ENCODE data around the gene MOB3B.

Gene MOB3B

DNA sequence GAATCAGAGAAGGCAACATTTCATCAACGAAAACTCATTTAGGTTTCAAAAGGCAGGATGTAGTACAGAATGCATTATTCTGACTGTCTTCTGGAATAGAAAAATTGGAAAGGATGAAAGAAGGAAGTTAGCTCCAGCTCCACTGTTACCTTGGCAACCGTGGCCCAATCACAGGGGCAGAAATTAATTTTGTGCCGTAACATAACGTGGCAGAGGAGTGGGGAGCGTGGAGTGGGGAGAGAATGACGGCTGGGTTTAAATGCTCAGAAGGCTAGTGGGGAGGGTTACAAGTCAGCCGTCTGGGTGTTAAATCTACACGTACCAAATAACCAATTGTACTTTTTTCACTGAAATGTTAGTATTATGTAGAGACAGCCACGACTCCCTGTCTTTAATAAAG is 200.3 kb downstream of the MOB3B start:
- Histone ChIP-seq H3K9me3 (no peaks in the 10 kb centered on the region), H3K36me3 (no peaks in the 10 kb centered on the region), H3K4me3 (ENCODE audit: low read depth in 1 of 2, low read length in 1 of 2) (no peak overlapping the region), H3K27ac (no peak overlapping the region), H3K4me1 (ENCODE audit: control insufficient read depth in 1 of 2, insufficient read depth in 1 of 2, low read depth in 1 of 2, low read length in 1 of 2) (no peaks in the 10 kb centered on the region), H3K27me3 (no peaks in the 10 kb centered on the region)
- TF ChIP-seq, protein P1, sequence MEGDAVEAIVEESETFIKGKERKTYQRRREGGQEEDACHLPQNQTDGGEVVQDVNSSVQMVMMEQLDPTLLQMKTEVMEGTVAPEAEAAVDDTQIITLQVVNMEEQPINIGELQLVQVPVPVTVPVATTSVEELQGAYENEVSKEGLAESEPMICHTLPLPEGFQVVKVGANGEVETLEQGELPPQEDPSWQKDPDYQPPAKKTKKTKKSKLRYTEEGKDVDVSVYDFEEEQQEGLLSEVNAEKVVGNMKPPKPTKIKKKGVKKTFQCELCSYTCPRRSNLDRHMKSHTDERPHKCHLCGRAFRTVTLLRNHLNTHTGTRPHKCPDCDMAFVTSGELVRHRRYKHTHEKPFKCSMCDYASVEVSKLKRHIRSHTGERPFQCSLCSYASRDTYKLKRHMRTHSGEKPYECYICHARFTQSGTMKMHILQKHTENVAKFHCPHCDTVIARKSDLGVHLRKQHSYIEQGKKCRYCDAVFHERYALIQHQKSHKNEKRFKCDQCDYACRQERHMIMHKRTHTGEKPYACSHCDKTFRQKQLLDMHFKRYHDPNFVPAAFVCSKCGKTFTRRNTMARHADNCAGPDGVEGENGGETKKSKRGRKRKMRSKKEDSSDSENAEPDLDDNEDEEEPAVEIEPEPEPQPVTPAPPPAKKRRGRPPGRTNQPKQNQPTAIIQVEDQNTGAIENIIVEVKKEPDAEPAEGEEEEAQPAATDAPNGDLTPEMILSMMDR (IDR thresholded peaks at IDR 0.05), result no peak

DNA sequence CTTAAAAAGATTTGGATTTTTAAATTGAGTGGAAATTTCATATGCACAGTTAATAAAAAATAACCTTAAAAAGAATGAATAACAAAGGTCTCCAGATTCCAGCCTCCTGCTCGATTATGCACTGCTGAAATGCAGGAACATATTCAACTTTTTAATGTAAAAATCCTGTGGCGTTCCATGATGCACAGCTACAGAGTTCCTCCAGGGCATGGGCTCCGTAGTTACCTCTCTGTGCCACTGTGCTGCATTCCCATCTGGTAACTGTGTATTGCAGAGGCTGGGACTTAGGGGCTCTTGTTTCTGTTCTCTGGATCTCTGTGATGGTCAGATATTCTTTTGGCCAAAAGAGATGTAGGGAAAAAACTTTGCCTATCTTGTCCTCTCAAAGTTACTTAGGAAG is 201.1 kb downstream of the MOB3B start:
- TF ChIP-seq, protein P1 (IDR thresholded peaks at IDR 0.05), result no peak
- H3K27me3 ChIP-seq, result no peaks in the 10 kb centered on the region
- H3K36me3 ChIP-seq, result no peaks in the 10 kb centered on the region
- H3K9me3 ChIP-seq, result no peaks in the 10 kb centered on the region
- H3K4me1 ChIP-seq (ENCODE audit: control insufficient read depth in 1 of 2, insufficient read depth in 1 of 2, low read depth in 1 of 2, low read length in 1 of 2), result no peaks in the 10 kb centered on the region
- H3K4me3 ChIP-seq (ENCODE audit: low read depth in 1 of 2, low read length in 1 of 2), result no peak overlapping the region
- no peak overlapping the region for H3K27ac ChIP-seq

DNA sequence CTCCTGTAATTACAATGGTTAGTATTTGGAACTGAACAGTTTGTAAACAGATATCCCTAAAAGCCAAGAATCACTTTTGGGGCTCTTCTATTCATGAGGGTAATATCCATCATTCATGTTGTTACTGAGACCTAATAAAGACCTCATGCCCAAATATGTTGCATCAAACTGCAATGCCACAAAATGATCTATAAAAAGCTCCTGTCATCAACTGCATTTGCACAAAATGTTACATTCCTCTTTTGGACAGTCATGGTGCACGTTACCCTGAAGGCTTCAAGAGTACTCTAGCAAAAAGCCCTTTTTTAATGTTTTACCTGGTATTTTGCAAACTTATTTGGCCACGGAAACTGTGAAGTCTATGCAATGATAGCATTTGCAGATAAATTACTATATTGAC is 218.4 kb downstream of the MOB3B start:
- no peak overlapping the region for H3K27ac ChIP-seq
- no peak overlapping the region for H3K4me3 ChIP-seq (ENCODE audit: low read depth in 1 of 2, low read length in 1 of 2)
- TF ChIP-seq, protein P1 (IDR thresholded peaks at IDR 0.05), result no peak
- H3K27me3 ChIP-seq, result no peaks in the 10 kb centered on the region
- no peaks in the 10 kb centered on the region for H3K36me3 ChIP-seq
- H3K4me1 ChIP-seq (ENCODE audit: control insufficient read depth in 1 of 2, insufficient read depth in 1 of 2, low read depth in 1 of 2, low read length in 1 of 2), result no peaks in the 10 kb centered on the region
- no peaks in the 10 kb centered on the region for H3K9me3 ChIP-seq

DNA sequence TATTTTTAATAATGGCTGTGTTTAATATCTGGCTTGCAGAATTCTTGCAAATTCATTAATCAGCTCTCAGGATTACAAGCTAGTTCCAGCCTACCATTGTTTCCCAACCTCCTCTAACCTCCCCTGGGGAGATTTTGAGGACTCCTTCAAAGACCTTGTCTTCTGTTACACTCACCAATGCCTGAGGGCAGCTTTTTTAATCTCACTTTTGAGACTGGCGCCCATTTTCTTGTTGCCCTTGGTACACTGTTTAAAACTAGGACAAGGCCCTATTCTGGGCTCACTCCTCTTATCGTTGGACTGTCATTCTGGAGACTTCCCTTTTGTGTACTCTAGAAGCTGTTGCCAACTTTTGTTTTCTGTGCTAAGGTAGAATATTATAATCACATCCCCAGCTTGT is 219.0 kb downstream of the MOB3B start:
- Histone ChIP-seq H3K4me3 (ENCODE audit: low read depth in 1 of 2, low read length in 1 of 2) (no peak overlapping the region), H3K4me1 (ENCODE audit: control insufficient read depth in 1 of 2, insufficient read depth in 1 of 2, low read depth in 1 of 2, low read length in 1 of 2) (no peaks in the 10 kb centered on the region), H3K9me3 (no peaks in the 10 kb centered on the region), H3K36me3 (no peaks in the 10 kb centered on the region), H3K27me3 (no peaks in the 10 kb centered on the region), H3K27ac (no peak overlapping the region)
- TF ChIP-seq, protein P1 (IDR thresholded peaks at IDR 0.05), result no peak

DNA sequence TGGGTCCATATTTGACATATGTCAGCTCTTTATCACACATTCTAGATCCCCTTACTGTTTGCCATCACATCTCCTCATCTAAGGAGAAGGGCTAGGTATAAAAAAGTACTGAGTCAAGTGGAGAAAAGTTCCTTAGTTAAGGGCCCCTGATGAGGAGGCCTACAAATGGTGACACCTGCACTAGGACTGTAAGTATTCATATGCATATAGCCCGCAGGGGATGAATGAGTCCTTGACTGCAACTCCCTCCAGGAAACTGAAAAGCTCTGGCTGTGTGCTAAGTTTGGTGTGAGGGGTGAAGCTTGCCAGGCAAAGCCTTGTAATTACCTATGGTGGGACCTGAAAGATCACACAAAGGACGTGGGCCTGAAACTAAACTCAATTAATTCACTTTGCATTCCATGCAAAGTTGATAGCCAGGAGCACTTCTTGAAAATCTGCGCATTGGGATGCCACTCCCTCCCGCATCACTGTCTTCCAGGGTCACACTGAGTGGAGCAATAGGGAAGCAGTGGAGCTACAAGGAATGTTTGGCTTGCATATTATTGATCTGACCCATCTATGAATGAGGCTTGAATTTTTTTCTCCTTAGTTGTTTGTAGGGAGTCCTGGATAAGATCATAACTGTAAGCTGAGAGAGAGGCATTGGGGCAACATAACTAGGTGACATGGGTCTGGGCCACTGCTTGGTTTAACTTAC is 220.8 kb downstream of the MOB3B start:
- H3K4me3 ChIP-seq (ENCODE audit: low read depth in 1 of 2, low read length in 1 of 2), result no peak overlapping the region
- no peaks in the 10 kb centered on the region for H3K36me3 ChIP-seq
- no peak overlapping the region for H3K27ac ChIP-seq
- no peaks in the 10 kb centered on the region for H3K9me3 ChIP-seq
- TF ChIP-seq, protein P1 (IDR thresholded peaks at IDR 0.05), result no peak
- H3K27me3 ChIP-seq, result no peaks in the 10 kb centered on the region
- no peaks in the 10 kb centered on the region for H3K4me1 ChIP-seq (ENCODE audit: control insufficient read depth in 1 of 2, insufficient read depth in 1 of 2, low read depth in 1 of 2, low read length in 1 of 2)
